HCT116 (cell line): ENCODE measurements around the gene CD82. TPM values are rescaled to one million over a fixed set of nuclear protein-coding genes. Genes with fewer than 3 reads are reported as not detected.

Source experiments
- ATAC-seq: fragments of 200-7000 bp; cut with Tn5 transposase; 2 replicates; pipeline ENCODE4 v1.9.1; 2020; ENCODE audit warnings: mild to moderate bottlenecking, moderate library complexity
- BruUV-seq: library from RNA; stranded (reverse); fragments of 400-500 nt; replicated peaks from 2 replicates; lab custom pipeline; 2021; lab: Mats Ljungman, UMichigan
- CTCF ChIA-PET: fragments of 300-600 bp; sonication (Branson Sonifier 250); formaldehyde crosslinking; loops from one replicate; lab custom pipeline; 2021; ENCODE audit warnings: antibody characterized with exemption; lab: Charles Lee
- POLR2A ChIA-PET: fragments of 300-600, 350-600 bp; sonication (Branson Sonifier 250); formaldehyde crosslinking; loops from one replicate; lab custom pipeline; 2021; ENCODE audit warnings: antibody characterized with exemption; lab: Charles Lee
- RAD21 ChIA-PET, 2 experiments: fragments of 300-600 bp; sonication (Branson Sonifier 250); formaldehyde crosslinking; loops; one replicate each; lab custom pipeline; 2023; ENCODE audit warnings: low total read pairs in 2 of 2; ENCODE audit not compliant: uncharacterized antibody in 2 of 2, unreplicated experiment in 2 of 2, low non-redundant PET in 1 of 2; lab: Charles Lee
- DNase-seq: peaks from one replicate; pipeline ENCODE4 v3.0.0-alpha.2; 2010; ENCODE audit warnings: low read depth, low spot score
- H2AFZ ChIP-seq: fragments of 200-600 bp; shearing (Covaris generic), sonication (generic); 2 replicates; pipeline ENCODE4 v1.6.1; 2017; ENCODE audit warnings: low read depth, mixed run types, mixed read lengths, antibody characterized with exemption, low read length; ENCODE audit not compliant: poor library complexity, severe bottlenecking
- H3K27ac ChIP-seq: 2 replicates; pipeline ENCODE4 v1.5.1; 2012; ENCODE audit warnings: low read depth, low read length
- H3K27me3 ChIP-seq: fragments of 200-600 bp; sonication (generic); 2 replicates; pipeline ENCODE4 v1.6.1; 2016; ENCODE audit warnings: mixed run types, low read length, mixed read lengths; ENCODE audit not compliant: insufficient read depth
- H3K36me3 ChIP-seq, 2 experiments: fragments of 200-500 bp in 1 of 2; fragments of 200-600 bp in 1 of 2; sonication (Bioruptor generic) in 1 of 2; sonication (generic) in 1 of 2; 2 replicates each; pipeline versions ENCODE4 v1.5.1 to v1.6.1; 2014 to 2016; ENCODE audit warnings: low read length in 2 of 2, inconsistent platforms in 1 of 2, mixed read lengths in 1 of 2, mixed run types in 1 of 2; ENCODE audit not compliant: insufficient read depth in 2 of 2, control insufficient read depth in 1 of 2
- H3K4me1 ChIP-seq, 2 experiments: fragments of 200-600 bp in 1 of 2; sonication (generic) in 1 of 2; 2 replicates each; pipeline versions ENCODE4 v1.5.1 to v1.6.1; 2012 to 2017; ENCODE audit warnings: low read length in 2 of 2, inconsistent platforms in 1 of 2, mild to moderate bottlenecking in 1 of 2, mixed read lengths in 1 of 2, mixed run types in 1 of 2, moderate library complexity in 1 of 2; ENCODE audit not compliant: insufficient read depth in 2 of 2, control insufficient read depth in 1 of 2
- H3K4me2 ChIP-seq: fragments of 200-600 bp; sonication (generic); 2 replicates; pipeline ENCODE4 v1.6.1; 2017; ENCODE audit warnings: mixed run types, low read length, mixed read lengths
- H3K4me3 ChIP-seq, 2 experiments: fragments of 200-600 bp in 1 of 2; sonication (generic) in 1 of 2; replicated peaks in 1 of 2; 2 replicates each; pipeline ENCODE4 v1.5.1; 2011 to 2016; ENCODE audit warnings: low read length in 2 of 2, control low read depth in 1 of 2, low read depth in 1 of 2, mild to moderate bottlenecking in 1 of 2, mixed read lengths in 1 of 2, mixed run types in 1 of 2
- H3K79me2 ChIP-seq: fragments of 200-600 bp; sonication (generic); 2 replicates; pipeline ENCODE4 v1.6.1; 2017; ENCODE audit warnings: mild to moderate bottlenecking, mixed run types, low read length, moderate library complexity, mixed read lengths; ENCODE audit not compliant: insufficient read depth
- H3K9ac ChIP-seq: fragments of 200-600 bp; sonication (generic); 2 replicates; pipeline ENCODE4 v1.6.1; 2016; ENCODE audit warnings: low read length, mixed read lengths
- H3K9me2 ChIP-seq: fragments of 200-600 bp; sonication (generic), shearing (Covaris generic); 2 replicates; pipeline ENCODE4 v1.6.1; 2017; ENCODE audit warnings: mixed run types, mild to moderate bottlenecking, moderate library complexity; ENCODE audit not compliant: insufficient read depth
- H3K9me3 ChIP-seq, 2 experiments: fragments of 200-500 bp in 1 of 2; fragments of 200-600 bp in 1 of 2; sonication (Bioruptor generic) in 1 of 2; sonication (generic) in 1 of 2; 2 replicates each; pipeline ENCODE4 v1.6.1; 2014 to 2017; ENCODE audit warnings: low read length in 2 of 2, mixed read lengths in 2 of 2, inconsistent platforms in 1 of 2, low read depth in 1 of 2, mild to moderate bottlenecking in 1 of 2, mixed run types in 1 of 2, moderate library complexity in 1 of 2; ENCODE audit not compliant: control insufficient read depth in 1 of 2, insufficient read depth in 1 of 2
- H4K20me1 ChIP-seq: fragments of 200-600 bp; sonication (generic), shearing (Covaris generic); 2 replicates; pipeline ENCODE4 v1.6.1; 2017; ENCODE audit warnings: mixed run types, mild to moderate bottlenecking, moderate library complexity; ENCODE audit not compliant: insufficient read depth
- EGR1 ChIP-seq: IDR thresholded peaks from 2 replicates; pipeline ENCODE4 v1.6.1; 2012; ENCODE audit warnings: low read depth
- ELF1 ChIP-seq: IDR thresholded peaks from 2 replicates; pipeline ENCODE4 v1.6.1; 2012; ENCODE audit warnings: low read depth, borderline replicate concordance
- TCF7L2 ChIP-seq: IDR thresholded peaks from 2 replicates; pipeline ENCODE4 v1.7.0; 2011; ENCODE audit warnings: borderline replicate concordance, inconsistent platforms; ENCODE audit not compliant: insufficient read depth, insufficient read length; ENCODE audit errors: extremely low read depth
- YY1 ChIP-seq: IDR thresholded peaks from 2 replicates; pipeline ENCODE4 v1.6.1; 2011; ENCODE audit warnings: low read length, low read depth, moderate library complexity, mild to moderate bottlenecking; ENCODE audit not compliant: insufficient replicate concordance; ENCODE audit errors: extremely low read depth
- intact Hi-C: fragments of 100-400 bp; cut with micrococcal nuclease; formaldehyde crosslinking; loops from 2 replicates; pipeline ENCODE4 v1.10.0; 2022
- total RNA-seq: library from RNA; stranded (reverse); gene quantifications from one replicate; pipeline ENCODE4 v1.2.1, GENCODE V29; 2021; ENCODE audit not compliant: unreplicated experiment
- TF ChIP-seq, protein P1 (sequence below), 3 experiments: fragments of 200-600 bp in 1 of 3; sonication (generic) in 1 of 3; IDR thresholded peaks in 2 of 3; conservative IDR thresholded peaks in 1 of 3; 2 replicates each; pipeline ENCODE4 v1.5.1; 2012 to 2017; ENCODE audit warnings: low read depth in 2 of 3, low read length in 2 of 3, antibody characterized with exemption in 1 of 3, borderline replicate concordance in 1 of 3, control low read depth in 1 of 3, mild to moderate bottlenecking in 1 of 3, mixed read lengths in 1 of 3, mixed run types in 1 of 3, moderate library complexity in 1 of 3; ENCODE audit not compliant: insufficient read depth in 1 of 3

Gene CD82
- total RNA-seq, 1 experiment from 2014 or later: 16.7 TPM

- no peak overlapping the region for H2AFZ ChIP-seq
- no peaks in the 10 kb centered on the region for H3K9me3 ChIP-seq
- H3K36me3 ChIP-seq: no peaks in the 10 kb centered on the region
- H3K4me1 ChIP-seq: no peaks in the 10 kb centered on the region
- POLR2A ChIA-PET: no interaction called here
- TF ChIP-seq ELF1 (no peak), EGR1 (no peak)
- 0 out of 2 replicates have a peak, but pooled peaks cover 2% of the 10 kb centered on the region for H3K27me3 ChIP-seq
- no peak overlapping the region for H3K4me2 ChIP-seq
- CTCF ChIA-PET: no interaction called here
- ATAC-seq (no peak), DNase-seq (no peak)
- no peak overlapping the region for H3K9ac ChIP-seq
- no peaks in the 10 kb centered on the region for H4K20me1 ChIP-seq
- intact Hi-C loops: no loop called here
- BruUV-seq: no TSS peak
- H3K27ac ChIP-seq: no peak overlapping the region
- H3K4me3 ChIP-seq: no peak overlapping the region
- H3K79me2 ChIP-seq: no peaks in the 10 kb centered on the region
- H3K9me2 ChIP-seq: no peaks in the 10 kb centered on the region
- RAD21 ChIA-PET: no interaction called here
Measured at GRCh38 chr11:44517541-44517940, 47.9 kb upstream of the CD82 start.

DNA sequence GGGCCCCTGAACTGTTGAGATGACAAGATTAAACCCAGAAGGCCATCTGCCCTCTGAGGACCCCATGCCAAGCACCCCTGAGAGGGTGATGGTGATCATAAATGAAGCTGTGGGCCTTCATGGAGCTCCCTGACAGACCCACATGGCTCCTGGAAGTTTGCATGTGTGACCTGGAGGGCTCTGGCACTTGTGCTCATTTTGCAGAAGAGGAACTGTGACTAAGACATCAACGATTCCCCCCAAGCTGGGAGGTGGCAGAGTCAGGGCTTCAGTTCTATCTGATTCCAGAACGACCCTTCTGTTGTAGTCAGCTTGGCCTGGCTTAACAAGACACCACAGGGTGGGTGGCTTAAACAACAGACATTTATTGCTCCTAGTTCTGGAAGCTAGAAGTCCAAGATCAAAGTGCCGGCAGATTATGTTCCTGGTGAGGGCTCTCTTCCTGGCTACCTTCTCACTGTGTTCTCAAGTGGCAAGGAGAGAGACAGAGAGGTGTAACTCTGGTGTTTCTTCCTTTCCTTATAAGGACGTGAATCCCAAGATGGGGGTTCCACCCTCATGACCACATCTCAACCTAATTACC is 46.4 kb upstream of the CD82 start:
- ChIA-PET POLR2A (no interaction called here), CTCF (no interaction called here), RAD21 (no interaction called here)
- intact Hi-C loops: no loop called here
- peaks cover 0 to 3% of the 10 kb centered on the region in 2 experiments; a peak in 1 of 4 replicates for H3K4me1 ChIP-seq
- no TSS peak for BruUV-seq
- H3K9ac ChIP-seq: no peak overlapping the region
- no peaks in the 10 kb centered on the region for H3K27me3 ChIP-seq
- no peaks in the 10 kb centered on the region for H3K9me2 ChIP-seq
- H2AFZ ChIP-seq: no peak overlapping the region
- no peak for TF ChIP-seq YY1
- TF ChIP-seq TCF7L2: peak; percentile 22
- TF ChIP-seq, protein P1, sequence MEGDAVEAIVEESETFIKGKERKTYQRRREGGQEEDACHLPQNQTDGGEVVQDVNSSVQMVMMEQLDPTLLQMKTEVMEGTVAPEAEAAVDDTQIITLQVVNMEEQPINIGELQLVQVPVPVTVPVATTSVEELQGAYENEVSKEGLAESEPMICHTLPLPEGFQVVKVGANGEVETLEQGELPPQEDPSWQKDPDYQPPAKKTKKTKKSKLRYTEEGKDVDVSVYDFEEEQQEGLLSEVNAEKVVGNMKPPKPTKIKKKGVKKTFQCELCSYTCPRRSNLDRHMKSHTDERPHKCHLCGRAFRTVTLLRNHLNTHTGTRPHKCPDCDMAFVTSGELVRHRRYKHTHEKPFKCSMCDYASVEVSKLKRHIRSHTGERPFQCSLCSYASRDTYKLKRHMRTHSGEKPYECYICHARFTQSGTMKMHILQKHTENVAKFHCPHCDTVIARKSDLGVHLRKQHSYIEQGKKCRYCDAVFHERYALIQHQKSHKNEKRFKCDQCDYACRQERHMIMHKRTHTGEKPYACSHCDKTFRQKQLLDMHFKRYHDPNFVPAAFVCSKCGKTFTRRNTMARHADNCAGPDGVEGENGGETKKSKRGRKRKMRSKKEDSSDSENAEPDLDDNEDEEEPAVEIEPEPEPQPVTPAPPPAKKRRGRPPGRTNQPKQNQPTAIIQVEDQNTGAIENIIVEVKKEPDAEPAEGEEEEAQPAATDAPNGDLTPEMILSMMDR (IDR thresholded peaks at IDR 0.05 in 2 of 3, conservative IDR thresholded peaks at IDR 0.05 in 1 of 3; ENCODE audit: borderline replicate concordance in 1 of 3, insufficient read depth in 1 of 3, low read depth in 2 of 3, low read length in 2 of 3): no peak
- no peak overlapping the region for H3K27ac ChIP-seq
- no peaks in the 10 kb centered on the region for H3K36me3 ChIP-seq
- H3K4me3 ChIP-seq: no peak overlapping the region
- ATAC-seq (no peak), DNase-seq (no peak)
- H3K4me2 ChIP-seq: no peak overlapping the region
- H4K20me1 ChIP-seq: no peaks in the 10 kb centered on the region
- no peaks in the 10 kb centered on the region for H3K79me2 ChIP-seq
- H3K9me3 ChIP-seq: no peaks in the 10 kb centered on the region
